ENCODE data around the gene PDXDC1. TPM values are rescaled to one million over a fixed set of nuclear protein-coding genes. Genes with fewer than 3 reads are reported as not detected.
"Not testable (repeated sequence)": the region's sequence is repeated elsewhere in the genome, so short reads cannot be mapped to it uniquely, and the experiment has no call there.

Gene PDXDC1
- total RNA-seq, 1 experiment from 2014 or later = 94.3 TPM

DNA sequence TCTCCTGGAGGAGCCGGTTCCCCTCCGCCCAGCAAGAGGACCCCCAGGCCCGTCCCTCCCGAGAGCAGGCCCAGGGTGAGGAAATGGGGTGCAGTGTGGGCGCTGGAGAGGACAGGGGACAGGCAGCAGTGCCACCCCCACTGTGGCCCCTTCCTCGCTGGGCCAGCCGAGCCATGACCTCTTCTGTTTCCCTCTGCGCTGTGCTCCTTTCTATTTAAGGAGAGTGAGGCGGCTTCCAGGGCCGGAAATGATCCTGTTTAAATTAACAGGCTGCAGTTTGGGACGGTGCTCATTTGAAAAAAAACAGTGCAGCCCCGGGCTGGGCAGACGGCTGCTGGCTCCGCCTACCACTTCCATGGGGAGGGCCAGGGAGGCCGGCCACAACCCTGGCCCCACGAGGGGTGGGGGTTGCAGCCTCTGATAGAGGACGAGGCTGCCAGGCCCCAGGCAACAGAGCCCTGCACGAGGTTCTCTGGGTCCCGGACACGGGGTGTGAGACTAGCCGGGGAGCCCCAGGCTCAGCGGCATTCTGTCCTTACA, 169.3 kb downstream of the PDXDC1 start:
- intact Hi-C loops (cut with micrococcal nuclease); H3K27me3 ChIP-seq (ENCODE audit: insufficient read depth, low read length); POLR2A ChIA-PET; H3K4me1 ChIP-seq (ENCODE audit: control insufficient read depth in 1 of 2, insufficient read depth in 2 of 2, low read length in 2 of 2); H3K27ac ChIP-seq (ENCODE audit: low read depth, low read length); H4K20me1 ChIP-seq (ENCODE audit: insufficient read depth); H3K9me2 ChIP-seq (ENCODE audit: insufficient read depth); H3K9me3 ChIP-seq (ENCODE audit: control insufficient read depth in 1 of 2, insufficient read depth in 1 of 2, low read depth in 1 of 2, low read length in 2 of 2); RAD21 ChIA-PET (ENCODE audit: low non-redundant PET in 1 of 2, low total read pairs in 2 of 2, uncharacterized antibody in 2 of 2, unreplicated experiment in 2 of 2); ATAC-seq; H3K79me2 ChIP-seq (ENCODE audit: insufficient read depth, low read length); H3K4me2 ChIP-seq (ENCODE audit: low read length); H3K4me3 ChIP-seq (replicated peaks in 1 of 2; ENCODE audit: low read depth in 1 of 2, low read length in 2 of 2); CTCF ChIA-PET; DNase-seq (ENCODE audit: low read depth, low spot score); H3K36me3 ChIP-seq (ENCODE audit: control insufficient read depth in 1 of 2, insufficient read depth in 2 of 2, low read length in 2 of 2); BruUV-seq (replicated peaks); H2AFZ ChIP-seq (ENCODE audit: low read depth, low read length, poor library complexity, severe bottlenecking); H3K9ac ChIP-seq (ENCODE audit: low read length): not testable (repeated sequence)

DNA sequence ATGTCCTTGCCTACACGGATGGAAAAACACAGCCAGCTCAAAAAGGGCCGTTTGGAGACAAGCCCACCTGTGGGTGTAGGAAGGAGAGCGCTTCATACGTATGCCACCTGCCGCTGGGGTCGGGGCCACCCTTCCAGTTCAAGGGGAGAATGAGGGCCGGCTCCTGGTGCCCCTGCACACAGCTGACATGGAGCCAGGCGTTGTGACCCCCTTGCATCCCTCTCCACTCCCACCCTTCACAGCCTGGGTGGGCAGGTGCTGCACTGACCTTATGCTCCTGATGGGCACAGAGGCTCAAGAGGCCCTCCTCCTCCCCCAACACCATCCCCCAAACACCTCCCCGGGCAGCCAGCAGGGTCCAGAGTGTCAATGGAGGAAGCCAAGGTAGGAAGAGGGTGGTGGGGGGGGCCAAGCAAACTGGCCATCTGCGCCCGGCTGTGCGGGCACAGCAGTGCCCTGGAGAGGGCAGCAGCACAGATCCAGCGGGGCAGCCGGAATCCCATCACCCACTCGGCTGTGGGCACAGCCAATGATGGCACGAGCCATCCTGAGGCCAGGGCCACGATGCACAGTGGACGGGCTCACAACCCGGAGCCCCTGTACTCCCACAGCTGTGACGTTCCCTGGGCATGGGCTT, 170.1 kb downstream of the PDXDC1 start:
- H3K4me2 ChIP-seq (ENCODE audit: low read length); H3K27ac ChIP-seq (ENCODE audit: low read depth, low read length); H3K27me3 ChIP-seq (ENCODE audit: insufficient read depth, low read length); H2AFZ ChIP-seq (ENCODE audit: low read depth, low read length, poor library complexity, severe bottlenecking); H3K4me3 ChIP-seq (replicated peaks in 1 of 2; ENCODE audit: low read depth in 1 of 2, low read length in 2 of 2); H3K4me1 ChIP-seq (ENCODE audit: control insufficient read depth in 1 of 2, insufficient read depth in 2 of 2, low read length in 2 of 2); H3K9ac ChIP-seq (ENCODE audit: low read length); H4K20me1 ChIP-seq (ENCODE audit: insufficient read depth); RAD21 ChIA-PET (ENCODE audit: low non-redundant PET in 1 of 2, low total read pairs in 2 of 2, uncharacterized antibody in 2 of 2, unreplicated experiment in 2 of 2); intact Hi-C loops (cut with micrococcal nuclease); CTCF ChIA-PET; H3K79me2 ChIP-seq (ENCODE audit: insufficient read depth, low read length); POLR2A ChIA-PET; DNase-seq (ENCODE audit: low read depth, low spot score); BruUV-seq (replicated peaks); H3K9me2 ChIP-seq (ENCODE audit: insufficient read depth); ATAC-seq; H3K36me3 ChIP-seq (ENCODE audit: control insufficient read depth in 1 of 2, insufficient read depth in 2 of 2, low read length in 2 of 2); H3K9me3 ChIP-seq (ENCODE audit: control insufficient read depth in 1 of 2, insufficient read depth in 1 of 2, low read depth in 1 of 2, low read length in 2 of 2): not testable (repeated sequence)

DNA sequence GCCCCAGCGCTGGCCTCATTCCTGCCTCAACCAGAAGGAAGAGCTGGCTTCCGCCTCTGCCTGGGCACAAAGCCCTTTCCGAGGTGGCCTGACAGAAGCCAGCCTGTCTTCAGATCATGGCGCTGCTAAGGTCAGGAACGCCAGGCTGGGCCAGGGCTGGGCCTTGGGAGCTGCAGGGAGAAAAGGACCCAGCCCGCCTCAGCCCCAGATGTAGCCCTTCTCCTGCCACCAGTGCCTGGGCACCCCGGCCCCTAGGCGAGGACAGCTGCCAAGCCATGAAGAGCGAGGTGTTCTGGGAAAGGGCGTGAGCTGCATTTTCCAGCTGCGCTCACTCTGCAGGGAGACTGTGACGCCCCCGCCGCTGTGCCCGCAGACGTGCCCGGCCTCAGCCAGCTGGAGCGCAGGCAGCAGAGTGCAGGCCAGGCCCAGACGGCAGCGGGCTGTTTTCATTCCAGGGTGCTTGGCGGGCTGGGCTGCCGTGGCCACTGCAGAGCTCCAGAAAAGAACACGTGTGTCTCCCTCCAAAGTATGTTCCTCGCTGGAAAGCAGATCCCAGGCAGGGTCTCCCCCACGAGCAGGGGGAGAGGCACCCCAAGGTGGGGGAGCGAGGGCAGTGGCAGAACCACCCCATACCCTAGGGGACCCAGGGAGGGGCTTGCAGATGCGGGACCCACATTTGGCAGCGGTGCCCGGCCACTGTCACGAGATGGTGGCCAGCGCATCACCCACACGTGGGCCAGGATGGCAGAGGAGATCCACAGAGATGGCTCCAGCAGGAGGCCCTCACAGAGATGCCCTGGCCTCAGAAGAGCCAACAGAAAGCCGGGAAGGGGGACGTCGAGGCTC, 170.8 kb downstream of the PDXDC1 start:
- H3K9me3 ChIP-seq (ENCODE audit: control insufficient read depth in 1 of 2, insufficient read depth in 1 of 2, low read depth in 1 of 2, low read length in 2 of 2); H3K4me2 ChIP-seq (ENCODE audit: low read length); H3K4me3 ChIP-seq (replicated peaks in 1 of 2; ENCODE audit: low read depth in 1 of 2, low read length in 2 of 2); H3K36me3 ChIP-seq (ENCODE audit: control insufficient read depth in 1 of 2, insufficient read depth in 2 of 2, low read length in 2 of 2); H3K27ac ChIP-seq (ENCODE audit: low read depth, low read length); ATAC-seq; H3K9ac ChIP-seq (ENCODE audit: low read length); CTCF ChIA-PET; DNase-seq (ENCODE audit: low read depth, low spot score); RAD21 ChIA-PET (ENCODE audit: low non-redundant PET in 1 of 2, low total read pairs in 2 of 2, uncharacterized antibody in 2 of 2, unreplicated experiment in 2 of 2); H4K20me1 ChIP-seq (ENCODE audit: insufficient read depth); H2AFZ ChIP-seq (ENCODE audit: low read depth, low read length, poor library complexity, severe bottlenecking); H3K79me2 ChIP-seq (ENCODE audit: insufficient read depth, low read length); POLR2A ChIA-PET; BruUV-seq (replicated peaks); intact Hi-C loops (cut with micrococcal nuclease); H3K9me2 ChIP-seq (ENCODE audit: insufficient read depth); H3K27me3 ChIP-seq (ENCODE audit: insufficient read depth, low read length); H3K4me1 ChIP-seq (ENCODE audit: control insufficient read depth in 1 of 2, insufficient read depth in 2 of 2, low read length in 2 of 2): not testable (repeated sequence)

DNA sequence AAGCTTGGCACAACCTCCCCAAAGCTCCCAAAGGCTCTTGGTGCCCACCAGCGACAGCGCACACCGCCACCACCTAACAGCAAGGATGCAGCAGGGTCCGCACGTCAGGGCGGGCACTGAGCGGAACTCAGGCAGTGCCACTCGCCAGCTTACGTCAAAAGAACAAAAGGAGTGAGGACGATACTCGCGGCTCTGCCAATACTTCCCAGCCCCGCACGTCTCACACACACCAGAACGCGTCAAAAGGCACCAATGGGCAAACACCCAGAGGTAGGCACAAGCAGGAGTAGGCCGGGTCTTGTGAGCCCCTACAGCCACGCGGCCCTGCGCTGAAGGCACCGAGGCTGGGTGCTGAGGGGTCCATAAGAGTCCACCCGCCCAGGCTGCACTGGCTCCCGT, 171.4 kb downstream of the PDXDC1 start:
- H3K4me3 ChIP-seq (replicated peaks in 1 of 2; ENCODE audit: low read depth in 1 of 2, low read length in 2 of 2); H3K4me2 ChIP-seq (ENCODE audit: low read length); ATAC-seq; H4K20me1 ChIP-seq (ENCODE audit: insufficient read depth); H3K9me3 ChIP-seq (ENCODE audit: control insufficient read depth in 1 of 2, insufficient read depth in 1 of 2, low read depth in 1 of 2, low read length in 2 of 2); RAD21 ChIA-PET (ENCODE audit: low non-redundant PET in 1 of 2, low total read pairs in 2 of 2, uncharacterized antibody in 2 of 2, unreplicated experiment in 2 of 2); DNase-seq (ENCODE audit: low read depth, low spot score); H3K9me2 ChIP-seq (ENCODE audit: insufficient read depth); H2AFZ ChIP-seq (ENCODE audit: low read depth, low read length, poor library complexity, severe bottlenecking); H3K9ac ChIP-seq (ENCODE audit: low read length); H3K27me3 ChIP-seq (ENCODE audit: insufficient read depth, low read length); CTCF ChIA-PET; intact Hi-C loops (cut with micrococcal nuclease); H3K4me1 ChIP-seq (ENCODE audit: control insufficient read depth in 1 of 2, insufficient read depth in 2 of 2, low read length in 2 of 2); H3K36me3 ChIP-seq (ENCODE audit: control insufficient read depth in 1 of 2, insufficient read depth in 2 of 2, low read length in 2 of 2); POLR2A ChIA-PET; H3K27ac ChIP-seq (ENCODE audit: low read depth, low read length); H3K79me2 ChIP-seq (ENCODE audit: insufficient read depth, low read length); BruUV-seq (replicated peaks): not testable (repeated sequence)
